ENCODE data around the gene DCANP1. TPM values are rescaled to one million over a fixed set of nuclear protein-coding genes. Genes with fewer than 3 reads are reported as not detected.
A peak's percentile ranks its signal among the peaks of the same experiment; 100 is the strongest.

DCANP1 gene
- total and polyA plus RNA-seq, 9 of the 15 experiments (the other 6 are each of a cell fraction or from before 2014, with no cell fraction given) = not detected

GRCh38 chr5:135426102-135427082 is 20.8 kb downstream of the DCANP1 start:
- peak overlapping the region; percentile 5; the same call in 1 of the 2 replicates for H2AFZ ChIP-seq (ENCODE audit: low read depth, low read length)
- peaks cover 11% of the 10 kb centered on the region for H3K9me3 ChIP-seq (replicated peaks; ENCODE audit: control insufficient read depth, insufficient read depth, low read depth, low read length)
- no peak overlapping the region for H3K9ac ChIP-seq (ENCODE audit: insufficient read depth in 1 of 2, low read depth in 2 of 2, low read length in 2 of 2)
- no peaks in the 10 kb centered on the region for H3K36me3 ChIP-seq (ENCODE audit: control insufficient read depth, insufficient read depth, low read length)
- POLR2A ChIA-PET = interaction anchor here (0.6 to 1.7 kb wide), 6 partner anchors 8 to 1424 kb away, joined by 3 to 9 read pairs (median 3); no protein-coding TSS in a partner anchor
- ATAC-seq = peak; percentile 99
- peaks cover 0 to 11% of the 10 kb centered on the region in 2 experiments; a peak in 3 of 5 replicates for H3K4me1 ChIP-seq (replicated peaks in 1 of 2; ENCODE audit: control insufficient read depth in 2 of 2, insufficient read depth in 2 of 2, low read length in 2 of 2)
- H3K27ac ChIP-seq (ENCODE audit: extremely low read depth, low read depth, low read length) = no peak overlapping the region
- intact Hi-C loops (cut with micrococcal nuclease) = loop anchor here (5.0 to 10.0 kb wide), 3 partner anchors 44 to 222 kb away; no protein-coding TSS in a partner anchor
- H3K79me2 ChIP-seq (ENCODE audit: control insufficient read depth, insufficient read depth, low read length) = no peaks in the 10 kb centered on the region
- H4K20me1 ChIP-seq (replicated peaks; ENCODE audit: control insufficient read depth, insufficient read depth, low read length) = no peaks in the 10 kb centered on the region
- no peak overlapping the region for H3K4me2 ChIP-seq (ENCODE audit: insufficient read depth, low read length)
- no peaks in the 10 kb centered on the region for H3K27me3 ChIP-seq (ENCODE audit: control insufficient read depth in 2 of 2, insufficient read depth in 2 of 2, low read length in 2 of 2)
- no peak overlapping the region for H3K4me3 ChIP-seq
- WGBS (ENCODE audit: insufficient coverage, low coverage, missing lambda C conversion rate) = 9% methylated on average over 7 of the region's 7 CpGs
- BruUV-seq (replicated peaks) = no TSS peak
- FAIRE-seq = peak; percentile 81
- H3K9me1 ChIP-seq (ENCODE audit: control insufficient read depth, insufficient read depth, low read length) = no peaks in the 10 kb centered on the region
- peak; percentile 59 to 73 (median 66) for DNase-seq (ENCODE audit: extremely low read depth in 1 of 4, low spot score in 3 of 4)
- in situ Hi-C loops (cut with MboI) = no loop called here
- CTCF ChIA-PET (ENCODE audit: low intra/inter-chr PET ratio) = no interaction called here
- TF ChIP-seq CTCF (IDR thresholded peaks at IDR 0.05 in 2 of 3, conservative IDR thresholded peaks at IDR 0.05 in 1 of 3; ENCODE audit: insufficient read depth in 2 of 3, low read depth in 1 of 3, low read length in 3 of 3) (peak; percentile 62 to 86 (median 81)), ARNT (IDR thresholded peaks at IDR 0.05) (0 out of 4 replicates have a peak, but pooled peaks of 1 of the 2 experiments have one; percentile 38), FOXK2 (conservative IDR thresholded peaks at IDR 0.05 in 1 of 2, IDR thresholded peaks at IDR 0.05 in 1 of 2; ENCODE audit: low read depth in 2 of 2) (peak; percentile 78 to 82), REST (IDR thresholded peaks at IDR 0.05; ENCODE audit: borderline replicate concordance) (peak; percentile 63; the same call in 1 of the 2 replicates), REST (CRISPR knock-in tag; IDR thresholded peaks at IDR 0.05; ENCODE audit: low read depth) (no peak), PKNOX1 (IDR thresholded peaks at IDR 0.05) (peak; percentile 71), RAD21 (CRISPR knock-in tag; conservative IDR thresholded peaks at IDR 0.05 in 1 of 2, IDR thresholded peaks at IDR 0.05 in 1 of 2) (peak; percentile 63 to 84), ATF7 (IDR thresholded peaks at IDR 0.05) (0 out of 2 replicates have a peak, but pooled peaks have one; percentile 25)
